ENCODE data around the gene MYH8.

MYH8 gene

GRCh38 chr17:10354651-10355050 lies 67.1 kb downstream of the MYH8 start:
- TF ChIP-seq CTCF (IDR thresholded peaks at IDR 0.05): no peak

GRCh38 chr17:10352893-10353292 lies 68.9 kb downstream of the MYH8 start:
- TF ChIP-seq CTCF (IDR thresholded peaks at IDR 0.05): no peak

GRCh38 chr17:10349403-10349802 lies 72.3 kb downstream of the MYH8 start:
- no peak; the same call in 1 of the 2 replicates for TF ChIP-seq CTCF (IDR thresholded peaks at IDR 0.05)

GRCh38 chr17:10344816-10345215 lies 76.9 kb downstream of the MYH8 start:
- TF ChIP-seq CTCF (IDR thresholded peaks at IDR 0.05): no peak
